Mammary epithelial cell (primary cell): ENCODE measurements around the gene VSX1.

Experiments used
- EZH2 ChIP-seq: IDR thresholded peaks from 2 replicates; pipeline ENCODE4 v1.6.1; 2012; ENCODE audit warnings: low read length, inconsistent platforms, borderline replicate concordance
- TF ChIP-seq, protein P1 (sequence below), 2 donors: IDR thresholded peaks in 1 of 2; conservative IDR thresholded peaks in 1 of 2; 2 replicates each; pipeline ENCODE4 v1.5.1; 2011 to 2012; ENCODE audit warnings: inconsistent platforms in 2 of 2, low read length in 2 of 2, mild to moderate bottlenecking in 2 of 2, control low read depth in 1 of 2, low read depth in 1 of 2; ENCODE audit not compliant: insufficient read depth in 1 of 2; ENCODE audit errors: extremely low read depth in 1 of 2

GRCh38 chr20:25050082-25050481, 31.9 kb downstream of the VSX1 start:
- TF ChIP-seq, protein P1, sequence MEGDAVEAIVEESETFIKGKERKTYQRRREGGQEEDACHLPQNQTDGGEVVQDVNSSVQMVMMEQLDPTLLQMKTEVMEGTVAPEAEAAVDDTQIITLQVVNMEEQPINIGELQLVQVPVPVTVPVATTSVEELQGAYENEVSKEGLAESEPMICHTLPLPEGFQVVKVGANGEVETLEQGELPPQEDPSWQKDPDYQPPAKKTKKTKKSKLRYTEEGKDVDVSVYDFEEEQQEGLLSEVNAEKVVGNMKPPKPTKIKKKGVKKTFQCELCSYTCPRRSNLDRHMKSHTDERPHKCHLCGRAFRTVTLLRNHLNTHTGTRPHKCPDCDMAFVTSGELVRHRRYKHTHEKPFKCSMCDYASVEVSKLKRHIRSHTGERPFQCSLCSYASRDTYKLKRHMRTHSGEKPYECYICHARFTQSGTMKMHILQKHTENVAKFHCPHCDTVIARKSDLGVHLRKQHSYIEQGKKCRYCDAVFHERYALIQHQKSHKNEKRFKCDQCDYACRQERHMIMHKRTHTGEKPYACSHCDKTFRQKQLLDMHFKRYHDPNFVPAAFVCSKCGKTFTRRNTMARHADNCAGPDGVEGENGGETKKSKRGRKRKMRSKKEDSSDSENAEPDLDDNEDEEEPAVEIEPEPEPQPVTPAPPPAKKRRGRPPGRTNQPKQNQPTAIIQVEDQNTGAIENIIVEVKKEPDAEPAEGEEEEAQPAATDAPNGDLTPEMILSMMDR (conservative IDR thresholded peaks at IDR 0.05 in 1 of 2, IDR thresholded peaks at IDR 0.05 in 1 of 2; ENCODE audit: extremely low read depth in 1 of 2, insufficient read depth in 1 of 2, low read depth in 1 of 2, low read length in 2 of 2): no peak
- no peak for TF ChIP-seq EZH2
